Natural killer cell (primary cell): ENCODE data around the gene IRAK1. TPM values are rescaled to one million over a fixed set of nuclear protein-coding genes. Genes with fewer than 3 reads are reported as not detected.

Experiments
- ATAC-seq, 3 donors: fragments of 150-1000 bp in 2 of 3; fragments of 200-7000 bp in 1 of 3; cut with Tn5 transposase; 1 replicate in 1 of 3; 2 replicates in 2 of 3; pipeline ENCODE4 v1.10.0; 2021; ENCODE audit warnings: mild to moderate bottlenecking in 2 of 3, moderate library complexity in 2 of 3
- DNase-seq, 2 donors: peaks; one replicate each; pipeline versions ENCODE4 v3.0.0 to v3.0.0-alpha.2; 2013 to 2021; ENCODE audit warnings: mixed read lengths in 1 of 2
- H3K27ac ChIP-seq: one replicate; pipeline ENCODE4 v1.5.1; 2013; ENCODE audit warnings: mild to moderate bottlenecking, low read length
- H3K27me3 ChIP-seq: one replicate; pipeline ENCODE4 v1.6.1; 2013; ENCODE audit warnings: low read length; ENCODE audit not compliant: control insufficient read depth, insufficient read depth
- H3K36me3 ChIP-seq: one replicate; pipeline ENCODE4 v1.6.1; 2013; ENCODE audit warnings: low read length; ENCODE audit not compliant: control insufficient read depth, insufficient read depth
- H3K4me1 ChIP-seq: one replicate; pipeline ENCODE4 v1.6.1; 2013; ENCODE audit warnings: low read length; ENCODE audit not compliant: control insufficient read depth, insufficient read depth
- H3K4me3 ChIP-seq: one replicate; pipeline ENCODE4 v1.5.1; 2013; ENCODE audit warnings: low read length
- H3K9me3 ChIP-seq: one replicate; pipeline ENCODE4 v1.6.1; 2013; ENCODE audit warnings: low read length; ENCODE audit not compliant: control insufficient read depth, insufficient read depth
- H3K27ac Mint-ChIP-seq, 2 donors: one replicate each; pipeline ENCODE4 v1.8.0; 2022; ENCODE audit warnings: mild to moderate bottlenecking in 2 of 2, mixed read lengths in 2 of 2, moderate library complexity in 1 of 2
- H3K27me3 Mint-ChIP-seq, 2 donors: one replicate each; pipeline ENCODE4 v1.8.0; 2022; ENCODE audit warnings: low read depth in 2 of 2, mixed read lengths in 2 of 2
- H3K36me3 Mint-ChIP-seq: one replicate; pipeline ENCODE4 v1.8.0; 2022; ENCODE audit warnings: mixed read lengths
- H3K4me1 Mint-ChIP-seq, 2 donors: one replicate each; pipeline ENCODE4 v1.8.0; 2022; ENCODE audit warnings: mixed read lengths in 2 of 2
- H3K4me3 Mint-ChIP-seq: one replicate; pipeline ENCODE4 v1.8.0; 2022; ENCODE audit warnings: mild to moderate bottlenecking, moderate library complexity, mixed read lengths
- H3K9me3 Mint-ChIP-seq, 2 donors: one replicate each; pipeline ENCODE4 v1.8.0; 2022; ENCODE audit warnings: mixed read lengths in 2 of 2
- CTCF ChIP-seq: fragments of 200-600 bp; IDR thresholded peaks from one replicate; pipeline ENCODE4 v1.8.0; 2022; ENCODE audit warnings: antibody characterized with exemption
- WGBS: methylation state at CpG from one replicate; pipeline ENCODE4 v1.1.7; 2013; ENCODE audit warnings: missing lambda C conversion rate; ENCODE audit not compliant: insufficient coverage; 5-methylcytosine and 5-hydroxymethylcytosine counted together
- intact Hi-C: fragments of 100-400 bp; cut with micrococcal nuclease; formaldehyde crosslinking; loops from one replicate; pipeline ENCODE4 v1.14.2; 2022
- total RNA-seq, 4 donors: library from RNA; stranded (reverse); fragments of 120-200 nt in 1 of 4; gene quantifications; one replicate each; pipeline versions ENCODE4 v1.2.3 to v1.2.4, GENCODE V29; 2013 to 2022

Gene IRAK1
- total RNA-seq, 3 donors from 2014 or later (not counting 1 experiment from before 2014, with no cell fraction given), result 87.5 to 114 (median 107) TPM

GRCh38 chrX:153974726-153975286, 44.9 kb downstream of the IRAK1 start:
- Histone ChIP-seq H3K36me3 (no peaks in the 10 kb centered on the region), H3K4me3 (no peak overlapping the region), H3K9me3 (no peaks in the 10 kb centered on the region), H3K4me1 (peaks cover 19% of the 10 kb centered on the region), H3K27me3 (no peaks in the 10 kb centered on the region), H3K27ac (peak overlapping the region; percentile 81)
- no peak for TF ChIP-seq CTCF
- DNase-seq, result peak in 1 of 2 donors; percentile 21
- Mint-ChIP-seq H3K27me3 (no peaks in the 10 kb centered on the region), H3K4me1 (peaks cover 12 to 17% of the 10 kb centered on the region in 2 donors), H3K27ac (peak overlapping the region; percentile 99 to 100), H3K4me3 (peak overlapping the region; percentile 43), H3K9me3 (no peaks in the 10 kb centered on the region), H3K36me3 (no peaks in the 10 kb centered on the region)
- intact Hi-C loops, result no loop called here
- ATAC-seq, result no peak
- WGBS, result 47% methylated on average over 3 of the region's 3 CpGs

DNA sequence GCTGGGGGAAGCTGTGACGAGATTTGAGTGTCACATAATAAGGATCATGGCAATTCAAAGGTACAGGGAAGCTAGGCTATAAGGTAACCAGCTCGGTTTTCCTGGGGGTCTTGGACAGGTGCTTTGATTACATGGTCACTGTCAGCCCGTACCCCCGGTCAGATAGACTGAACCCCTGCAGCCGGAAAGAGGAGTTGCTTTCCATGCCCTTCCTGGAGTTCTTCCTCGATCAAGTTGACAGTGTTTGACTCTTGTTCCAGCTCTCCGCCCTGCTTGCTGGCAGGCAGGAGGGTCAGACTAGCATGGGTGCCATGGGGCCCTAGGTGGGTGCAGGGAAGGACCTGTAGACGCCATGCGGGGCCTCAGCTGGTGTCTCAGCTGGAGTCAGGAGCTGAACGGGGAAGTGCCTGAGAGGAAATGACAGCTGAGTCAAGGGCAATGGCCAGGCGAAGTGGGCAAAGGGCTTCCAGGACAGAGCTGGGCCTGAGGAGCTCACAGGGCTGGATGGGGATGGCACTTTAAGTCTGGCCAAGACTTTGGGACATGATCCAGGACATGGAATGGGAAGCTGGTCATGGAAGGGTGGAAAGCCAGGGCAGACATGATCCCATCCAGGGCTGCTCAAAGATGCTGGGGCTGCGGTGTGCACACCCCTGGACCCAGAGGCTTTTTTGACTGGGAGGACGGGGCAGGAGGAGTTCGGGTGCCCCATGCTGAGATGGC, 45.5 kb downstream of the IRAK1 start:
- no peaks in the 10 kb centered on the region for H3K9me3 Mint-ChIP-seq
- Histone ChIP-seq H3K4me3 (no peak overlapping the region), H3K4me1 (peaks cover 26% of the 10 kb centered on the region), H3K9me3 (no peaks in the 10 kb centered on the region), H3K27me3 (no peaks in the 10 kb centered on the region), H3K27ac (peak overlapping the region; percentile 81), H3K36me3 (no peaks in the 10 kb centered on the region)
- DNase-seq (no peak), ATAC-seq (no peak)
- H3K27me3 Mint-ChIP-seq, result no peaks in the 10 kb centered on the region
- peak overlapping the region; percentile 28 for H3K4me3 Mint-ChIP-seq
- intact Hi-C loops, result no loop called here
- WGBS, result 72% methylated on average over 13 of the region's 14 CpGs
- H3K27ac Mint-ChIP-seq, result peak overlapping the region; percentile 99 to 100
- TF ChIP-seq CTCF, result no peak
- H3K4me1 Mint-ChIP-seq, result peaks cover 17 to 23% of the 10 kb centered on the region in 2 donors
- no peaks in the 10 kb centered on the region for H3K36me3 Mint-ChIP-seq

- no peaks in the 10 kb centered on the region for H3K9me3 ChIP-seq
- peak overlapping the region; percentile 86 for H3K4me3 Mint-ChIP-seq
- intact Hi-C loops, result no loop called here
- WGBS, result 78% methylated on average over 10 of the region's 20 CpGs
- H3K27me3 Mint-ChIP-seq, result no peaks in the 10 kb centered on the region
- peaks cover 34% of the 10 kb centered on the region for H3K4me1 ChIP-seq
- H3K27ac Mint-ChIP-seq, result peak overlapping the region; percentile 99 to 100
- peak overlapping the region; percentile 59 for H3K4me3 ChIP-seq
- no peaks in the 10 kb centered on the region for H3K36me3 Mint-ChIP-seq
- H3K4me1 Mint-ChIP-seq, result peaks cover 23 to 25% of the 10 kb centered on the region in 2 donors
- ATAC-seq (no peak), DNase-seq (no peak)
- no peaks in the 10 kb centered on the region for H3K36me3 ChIP-seq
- TF ChIP-seq CTCF, result no peak
- peak overlapping the region; percentile 81 for H3K27ac ChIP-seq
- H3K9me3 Mint-ChIP-seq, result no peaks in the 10 kb centered on the region
- H3K27me3 ChIP-seq, result no peaks in the 10 kb centered on the region
Observed at GRCh38 chrX:153973127-153974002, 46.3 kb downstream of the IRAK1 start.
